PC-9 (cell line): ENCODE measurements around the gene CHST3. TPM values are rescaled to one million over a fixed set of nuclear protein-coding genes. Genes with fewer than 3 reads are reported as not detected.
"Not testable (repeated sequence)": the region's sequence is repeated elsewhere in the genome, so short reads cannot be mapped to it uniquely, and the experiment has no call there.

Source experiments
- BruUV-seq: library from RNA; stranded (reverse); fragments of 400-500 nt; replicated peaks from 2 replicates; lab custom pipeline; 2021; lab: Mats Ljungman, UMichigan
- CTCF ChIA-PET: fragments of 300-600 bp; sonication (Branson Sonifier 250); formaldehyde crosslinking; loops from one replicate; lab custom pipeline; 2022; ENCODE audit warnings: antibody characterized with exemption; lab: Charles Lee
- POLR2A ChIA-PET: fragments of 300-600 bp; sonication (Branson Sonifier 250); formaldehyde crosslinking; loops from one replicate; lab custom pipeline; 2022; ENCODE audit warnings: antibody characterized with exemption; ENCODE audit not compliant: unreplicated experiment; lab: Charles Lee
- DNase-seq, 2 experiments: peaks; one replicate each; pipeline versions ENCODE4 v3.0.0 to v3.0.0-alpha.2; 2015 to 2022; ENCODE audit warnings: mixed read lengths in 1 of 2
- H2AFZ ChIP-seq: fragments of 200-600 bp; sonication (generic); 2 replicates; pipeline ENCODE4 v1.8.1; 2017; ENCODE audit warnings: antibody characterized with exemption
- H3F3A ChIP-seq: fragments of 200-600 bp; sonication (generic); 2 replicates; pipeline ENCODE4 v1.8.1; 2017; ENCODE audit warnings: antibody characterized with exemption, mild to moderate bottlenecking, low read depth; ENCODE audit not compliant: insufficient read depth
- H3K27ac ChIP-seq: fragments of 200-600 bp; sonication (generic); 2 replicates; pipeline ENCODE4 v1.6.1; 2016; ENCODE audit warnings: mixed run types
- H3K27me3 ChIP-seq: fragments of 200-600 bp; sonication (generic); 2 replicates; pipeline ENCODE4 v1.6.1; 2016; ENCODE audit warnings: low read depth, mixed run types; ENCODE audit not compliant: insufficient read depth
- H3K36me3 ChIP-seq: fragments of 200-600 bp; sonication (generic); 2 replicates; pipeline ENCODE4 v1.6.1; 2016; ENCODE audit warnings: low read depth, mixed run types
- H3K4me1 ChIP-seq: fragments of 200-600 bp; sonication (generic); replicated peaks from 2 replicates; pipeline ENCODE4 v1.6.1; 2016; ENCODE audit warnings: mixed run types; ENCODE audit not compliant: insufficient read depth
- H3K4me2 ChIP-seq: fragments of 200-600 bp; sonication (generic); 2 replicates; pipeline ENCODE4 v1.6.1; 2017; ENCODE audit warnings: mixed run types
- H3K4me3 ChIP-seq: fragments of 200-600 bp; sonication (generic); 2 replicates; pipeline ENCODE4 v1.6.1; 2016; ENCODE audit warnings: mixed run types
- H3K79me2 ChIP-seq: fragments of 200-600 bp; sonication (generic); 2 replicates; pipeline ENCODE4 v1.6.1; 2017; ENCODE audit warnings: low read depth, mixed run types
- H3K9me2 ChIP-seq: fragments of 200-600 bp; sonication (generic); 2 replicates; pipeline ENCODE4 v1.8.1; 2017; ENCODE audit warnings: mild to moderate bottlenecking; ENCODE audit not compliant: insufficient read depth
- H3K9me3 ChIP-seq: fragments of 200-600 bp; sonication (generic); 2 replicates; pipeline ENCODE4 v1.8.1; 2016; ENCODE audit warnings: low read depth; ENCODE audit not compliant: insufficient read depth
- H4K20me1 ChIP-seq: fragments of 200-600 bp; sonication (generic); 2 replicates; pipeline ENCODE4 v1.8.1; 2017; ENCODE audit not compliant: insufficient read depth
- EZH2 ChIP-seq: fragments of 200-600 bp; sonication (generic); IDR thresholded peaks from 2 replicates; pipeline ENCODE4 v1.8.0; 2017; ENCODE audit warnings: antibody characterized with exemption, low read depth
- intact Hi-C: fragments of 100-400 bp; cut with micrococcal nuclease; formaldehyde crosslinking; loops from one replicate; pipeline ENCODE4 v1.10.0; 2022; ENCODE audit not compliant: unreplicated experiment
- total RNA-seq: library from RNA; stranded (reverse); gene quantifications from 2 replicates; pipeline ENCODE4 v1.2.3, GENCODE V29; 2021
- TF ChIP-seq, protein P1 (sequence below): fragments of 200-600 bp; sonication (generic); conservative IDR thresholded peaks from 2 replicates; pipeline ENCODE4 v1.6.1; 2017; ENCODE audit warnings: mixed run types, antibody characterized with exemption, mild to moderate bottlenecking, moderate library complexity

Gene CHST3
- total RNA-seq, 1 experiment from 2014 or later: 23.3 TPM

DNA sequence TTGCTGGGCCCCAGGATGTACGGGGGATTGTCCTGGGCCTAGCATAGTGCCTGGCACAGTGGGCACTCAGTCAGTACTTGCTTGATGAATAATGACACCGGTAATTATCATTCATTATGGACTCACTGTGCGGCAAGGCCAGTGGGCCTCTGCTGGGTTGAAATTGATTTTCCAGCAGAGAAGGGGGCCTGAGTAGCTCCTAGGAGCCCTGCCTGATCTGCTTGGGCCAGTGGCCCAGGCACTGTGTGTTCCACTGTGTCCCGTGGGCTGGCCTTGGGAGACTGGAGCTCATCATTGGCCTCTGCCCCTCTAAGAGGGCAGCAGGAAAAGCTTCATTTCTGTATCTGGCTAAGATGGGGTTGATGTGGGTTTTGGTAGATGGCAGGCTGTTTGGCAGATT, 1.4 kb downstream of the CHST3 start:
- TF ChIP-seq, protein P1, sequence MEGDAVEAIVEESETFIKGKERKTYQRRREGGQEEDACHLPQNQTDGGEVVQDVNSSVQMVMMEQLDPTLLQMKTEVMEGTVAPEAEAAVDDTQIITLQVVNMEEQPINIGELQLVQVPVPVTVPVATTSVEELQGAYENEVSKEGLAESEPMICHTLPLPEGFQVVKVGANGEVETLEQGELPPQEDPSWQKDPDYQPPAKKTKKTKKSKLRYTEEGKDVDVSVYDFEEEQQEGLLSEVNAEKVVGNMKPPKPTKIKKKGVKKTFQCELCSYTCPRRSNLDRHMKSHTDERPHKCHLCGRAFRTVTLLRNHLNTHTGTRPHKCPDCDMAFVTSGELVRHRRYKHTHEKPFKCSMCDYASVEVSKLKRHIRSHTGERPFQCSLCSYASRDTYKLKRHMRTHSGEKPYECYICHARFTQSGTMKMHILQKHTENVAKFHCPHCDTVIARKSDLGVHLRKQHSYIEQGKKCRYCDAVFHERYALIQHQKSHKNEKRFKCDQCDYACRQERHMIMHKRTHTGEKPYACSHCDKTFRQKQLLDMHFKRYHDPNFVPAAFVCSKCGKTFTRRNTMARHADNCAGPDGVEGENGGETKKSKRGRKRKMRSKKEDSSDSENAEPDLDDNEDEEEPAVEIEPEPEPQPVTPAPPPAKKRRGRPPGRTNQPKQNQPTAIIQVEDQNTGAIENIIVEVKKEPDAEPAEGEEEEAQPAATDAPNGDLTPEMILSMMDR: no peak
- TF ChIP-seq EZH2: no peak
- ChIA-PET POLR2A (interaction anchor here (0.8 kb wide), 1 partner anchor 199 kb away, joined by 7 read pairs; no protein-coding TSS in a partner anchor), CTCF (interaction anchor here (0.6 to 1.2 kb wide), 3 partner anchors 81 to 1294 kb away, joined by 4 to 6 read pairs (median 4); no protein-coding TSS in a partner anchor)
- Histone ChIP-seq H3K36me3 (no peaks in the 10 kb centered on the region), H4K20me1 (no peaks in the 10 kb centered on the region), H3K27ac (no peak overlapping the region), H3F3A (peaks cover 12% of the 10 kb centered on the region), H3K4me3 (peak overlapping the region; percentile 74), H3K4me2 (peak overlapping the region; percentile 99), H3K4me1 (peaks cover 31% of the 10 kb centered on the region), H3K9me3 (no peaks in the 10 kb centered on the region), H3K9me2 (no peaks in the 10 kb centered on the region), H2AFZ (peak overlapping the region; percentile 93), H3K27me3 (no peaks in the 10 kb centered on the region), H3K79me2 (peaks cover 48% of the 10 kb centered on the region)
- TSS peak; percentile 18 for BruUV-seq
- intact Hi-C loops: loop anchor here (10.0 kb wide), 1 partner anchor 131 kb away; no protein-coding TSS in a partner anchor
- DNase-seq: no peak

DNA sequence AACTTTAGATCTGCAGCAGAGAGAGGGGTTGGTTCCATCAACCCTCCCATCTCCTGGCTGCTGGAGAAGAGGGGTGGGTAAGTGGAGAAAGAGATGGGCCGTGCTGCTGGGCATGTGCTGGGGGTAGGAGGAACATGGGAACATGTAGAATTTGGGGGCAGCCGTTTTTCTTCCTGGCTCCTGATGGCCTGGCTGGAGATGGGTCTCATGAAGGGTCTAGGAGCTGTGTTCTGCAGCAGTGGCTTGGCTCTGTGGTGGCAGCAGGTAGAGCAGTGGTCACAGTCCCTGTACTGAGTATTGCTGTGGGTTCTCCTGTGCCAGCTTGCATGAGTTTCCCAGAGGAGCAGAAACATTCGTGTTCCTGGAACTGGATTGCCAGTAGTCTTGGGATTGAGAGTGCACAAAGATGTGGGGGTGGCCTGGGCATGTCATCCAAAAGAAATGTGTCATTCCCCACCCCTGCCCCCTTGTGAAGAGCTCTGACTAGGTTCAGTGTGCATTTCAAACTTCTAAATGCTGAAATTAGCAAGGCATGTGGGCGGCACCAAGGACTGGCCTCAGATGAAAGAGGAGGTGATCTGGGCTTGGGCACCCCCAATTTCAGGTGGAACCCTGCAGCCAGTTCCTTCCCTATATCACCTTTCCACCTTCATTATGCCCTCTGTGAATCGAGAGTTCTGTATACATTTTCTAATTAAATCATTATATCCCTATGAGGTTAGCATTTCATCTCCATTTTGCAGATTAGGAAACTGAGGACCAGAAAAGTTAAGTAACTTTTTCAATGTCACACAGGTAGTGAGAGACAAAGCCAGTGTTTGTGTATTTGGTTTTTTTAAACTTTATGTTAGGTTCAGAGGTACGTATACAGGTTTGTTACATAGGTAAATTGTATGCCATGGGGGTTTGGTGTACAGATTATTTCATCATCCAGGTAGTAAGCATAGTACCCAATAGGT, 2.1 kb downstream of the CHST3 start:
- Histone ChIP-seq H2AFZ (no peak overlapping the region), H3K79me2 (peaks cover 54% of the 10 kb centered on the region), H3K9me3 (no peaks in the 10 kb centered on the region), H3K27ac (no peak overlapping the region), H3K4me1 (peaks cover 31% of the 10 kb centered on the region), H3K4me2 (peak overlapping the region; percentile 99), H3K4me3 (peak overlapping the region; percentile 74; the same call in 1 of the 2 replicates), H3K27me3 (no peaks in the 10 kb centered on the region), H3F3A (peaks cover 12% of the 10 kb centered on the region), H3K9me2 (no peaks in the 10 kb centered on the region), H4K20me1 (no peaks in the 10 kb centered on the region), H3K36me3 (no peaks in the 10 kb centered on the region)
- intact Hi-C loops: loop anchor here (10.0 kb wide), 1 partner anchor 132 kb away; no protein-coding TSS in a partner anchor
- POLR2A ChIA-PET: interaction anchor here (0.8 kb wide), 1 partner anchor 200 kb away, joined by 7 read pairs; no protein-coding TSS in a partner anchor
- no peak for TF ChIP-seq EZH2
- TF ChIP-seq, protein P1: no peak
- BruUV-seq: no TSS peak
- CTCF ChIA-PET: interaction anchor here (0.6 to 1.2 kb wide), 7 partner anchors 68 to 1293 kb away, joined by 3 to 8 read pairs (median 4); no protein-coding TSS in a partner anchor
- DNase-seq: peak; percentile 25 to 34

DNA sequence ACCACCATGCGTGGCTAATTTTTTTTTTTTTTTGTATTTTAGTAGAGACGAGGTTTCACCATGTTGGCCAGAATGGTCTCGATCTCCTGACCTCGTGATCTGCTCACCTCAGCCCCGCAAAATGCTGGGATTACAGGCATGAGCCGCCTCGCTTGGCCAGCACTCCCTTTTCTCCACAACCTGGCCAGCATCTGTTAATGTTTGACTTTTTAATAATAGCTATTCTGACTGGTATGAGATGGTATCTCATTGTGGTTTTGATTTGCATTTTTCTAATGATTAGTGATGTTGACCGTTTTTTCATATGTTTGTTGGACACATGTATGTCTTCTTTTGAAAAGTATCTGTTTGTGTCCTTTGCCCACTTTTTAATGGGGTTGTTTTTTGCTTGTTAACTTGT, 3.8 kb downstream of the CHST3 start:
- peak in 1 of 2 experiments; percentile 31 for DNase-seq
- not testable (repeated sequence) for H4K20me1 ChIP-seq, H3K27me3 ChIP-seq, H3K36me3 ChIP-seq, H2AFZ ChIP-seq, BruUV-seq, H3K27ac ChIP-seq, H3K9me2 ChIP-seq, H3K9me3 ChIP-seq, H3K4me3 ChIP-seq
- CTCF ChIA-PET: interaction anchor here (0.6 to 0.7 kb wide), 2 partner anchors 108 to 202 kb away, joined by 4 to 11 read pairs; no protein-coding TSS in a partner anchor
- H3K4me1 ChIP-seq: peaks cover 31% of the 10 kb centered on the region
- peaks cover 12% of the 10 kb centered on the region for H3F3A ChIP-seq
- intact Hi-C loops: loop anchor here (10.0 kb wide), 1 partner anchor 133 kb away; no protein-coding TSS in a partner anchor
- H3K4me2 ChIP-seq: 0 out of 2 replicates have a peak overlapping the region, but pooled peaks have one; percentile 22
- POLR2A ChIA-PET: interaction anchor here (0.6 kb wide), 1 partner anchor 355 kb away, joined by 6 read pairs; no protein-coding TSS in a partner anchor
- H3K79me2 ChIP-seq: peaks cover 54% of the 10 kb centered on the region
